Measurements from ENCODE around the gene ATP8A1. TPM values are rescaled to one million over a fixed set of nuclear protein-coding genes. Genes with fewer than 3 reads are reported as not detected.

Gene ATP8A1
- total and polyA plus RNA-seq, 4 donors: 0.38 to 13.2 (median 6.7) TPM

DNA sequence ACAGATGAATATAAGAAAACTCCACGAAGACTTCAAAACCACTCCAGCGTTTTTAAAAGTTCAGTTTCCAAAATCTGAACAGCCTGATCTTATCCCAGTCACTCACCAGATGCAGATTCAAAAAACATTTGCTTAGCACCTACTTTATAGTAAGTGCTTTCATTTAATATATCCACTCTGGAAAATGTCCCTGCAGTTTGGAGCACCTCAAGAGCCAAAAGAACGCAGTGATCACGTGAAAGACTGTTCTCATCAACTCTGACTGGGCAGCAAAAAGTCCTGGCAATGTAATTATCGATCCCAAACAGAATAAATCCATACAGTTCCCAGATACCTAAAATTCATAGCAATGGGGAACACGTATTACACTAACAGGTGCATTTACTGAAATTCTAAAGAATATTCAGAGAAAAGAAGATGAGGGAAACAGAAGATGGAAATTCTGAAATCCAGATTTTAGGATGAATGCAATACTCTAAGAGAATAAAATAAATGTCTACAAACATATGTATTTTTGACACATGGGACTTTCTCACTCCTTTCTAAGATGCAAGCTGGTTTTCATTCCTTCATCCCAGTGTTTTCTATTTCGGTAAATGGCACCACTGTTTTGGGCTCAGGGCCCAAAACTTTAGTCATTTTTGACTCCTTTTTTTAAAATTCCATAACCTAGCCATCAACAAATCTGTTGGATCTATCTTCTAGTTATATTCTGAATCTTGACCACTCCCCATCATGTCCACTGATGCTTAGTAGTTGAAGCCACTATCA lies 13.9 kb downstream of the ATP8A1 start:
- Histone ChIP-seq H3K4me3 (ENCODE audit: low read length in 2 of 2) (no peak overlapping the region), H3K9me3 (ENCODE audit: control insufficient read depth, low read length) (no peaks in the 10 kb centered on the region), H3K27ac (ENCODE audit: low read depth in 1 of 2, low read length in 2 of 2) (no peak overlapping the region), H3K4me1 (ENCODE audit: control insufficient read depth in 1 of 2, insufficient read depth in 2 of 2, low read length in 2 of 2) (no peaks in the 10 kb centered on the region), H3K36me3 (ENCODE audit: control insufficient read depth in 1 of 2, insufficient read depth in 2 of 2, low read length in 1 of 2) (no peaks in the 10 kb centered on the region), H3K27me3 (ENCODE audit: control insufficient read depth in 1 of 2, insufficient read depth in 2 of 2, low read length in 1 of 2) (no peaks in the 10 kb centered on the region)
- ATAC-seq (ENCODE audit: low FRiP score): no peak
- WGBS, 2 donors: 87 to 88% methylated on average over 7 of the region's 7 CpGs
- DNase-seq: no peak
- intact Hi-C loops (cut with DNase I): no loop called here

- DNase-seq: no peak
- H3K27me3 ChIP-seq (ENCODE audit: control insufficient read depth in 1 of 2, insufficient read depth in 2 of 2, low read length in 1 of 2): no peaks in the 10 kb centered on the region
- WGBS, 2 donors: 88 to 93% methylated on average over 7 of the region's 7 CpGs
- intact Hi-C loops (cut with DNase I): no loop called here
- no peaks in the 10 kb centered on the region for H3K36me3 ChIP-seq (ENCODE audit: control insufficient read depth in 1 of 2, insufficient read depth in 2 of 2, low read length in 1 of 2)
- ATAC-seq (ENCODE audit: low FRiP score): no peak
- no peaks in the 10 kb centered on the region for H3K4me1 ChIP-seq (ENCODE audit: control insufficient read depth in 1 of 2, insufficient read depth in 2 of 2, low read length in 2 of 2)
- H3K9me3 ChIP-seq (ENCODE audit: control insufficient read depth, low read length): no peaks in the 10 kb centered on the region
- no peak overlapping the region for H3K4me3 ChIP-seq (ENCODE audit: low read length in 2 of 2)
- no peak overlapping the region for H3K27ac ChIP-seq (ENCODE audit: low read depth in 1 of 2, low read length in 2 of 2)
Measured at GRCh38 chr4:42642101-42642797, 14.7 kb downstream of the ATP8A1 start.

DNA sequence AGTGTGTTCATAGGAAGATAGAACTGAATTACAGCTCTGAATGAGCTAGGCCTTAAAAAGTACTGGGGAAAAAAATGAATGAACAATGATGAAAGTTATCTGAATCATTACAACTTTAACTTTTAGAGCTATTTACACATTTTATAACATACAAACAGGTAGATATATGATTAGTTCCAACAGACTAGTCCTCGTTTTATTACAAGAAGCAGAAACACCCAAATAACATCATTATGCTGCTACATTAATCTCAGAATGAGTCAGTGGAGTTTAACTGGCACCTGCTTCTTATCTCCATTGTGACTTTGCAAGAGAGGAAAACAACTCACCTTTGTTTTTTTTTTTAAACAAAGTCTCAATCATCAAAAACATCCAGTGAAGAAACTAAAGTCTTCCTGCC lies 15.2 kb downstream of the ATP8A1 start:
- no peak for DNase-seq
- no peaks in the 10 kb centered on the region for H3K9me3 ChIP-seq (ENCODE audit: control insufficient read depth, low read length)
- H3K4me1 ChIP-seq (ENCODE audit: control insufficient read depth in 1 of 2, insufficient read depth in 2 of 2, low read length in 2 of 2): no peaks in the 10 kb centered on the region
- 91 to 97% methylated on average over 1 of the region's 1 CpG for WGBS, 2 donors
- no peak overlapping the region for H3K27ac ChIP-seq (ENCODE audit: low read depth in 1 of 2, low read length in 2 of 2)
- intact Hi-C loops (cut with DNase I): no loop called here
- H3K4me3 ChIP-seq (ENCODE audit: low read length in 2 of 2): no peak overlapping the region
- H3K36me3 ChIP-seq (ENCODE audit: control insufficient read depth in 1 of 2, insufficient read depth in 2 of 2, low read length in 1 of 2): no peaks in the 10 kb centered on the region
- no peak for ATAC-seq (ENCODE audit: low FRiP score)
- no peaks in the 10 kb centered on the region for H3K27me3 ChIP-seq (ENCODE audit: control insufficient read depth in 1 of 2, insufficient read depth in 2 of 2, low read length in 1 of 2)

GRCh38 chr4:42641161-42641560 lies 15.7 kb downstream of the ATP8A1 start:
- Histone ChIP-seq H3K36me3 (ENCODE audit: control insufficient read depth in 1 of 2, insufficient read depth in 2 of 2, low read length in 1 of 2) (no peaks in the 10 kb centered on the region), H3K27me3 (ENCODE audit: control insufficient read depth in 1 of 2, insufficient read depth in 2 of 2, low read length in 1 of 2) (no peaks in the 10 kb centered on the region), H3K4me1 (ENCODE audit: control insufficient read depth in 1 of 2, insufficient read depth in 2 of 2, low read length in 2 of 2) (no peaks in the 10 kb centered on the region), H3K9me3 (ENCODE audit: control insufficient read depth, low read length) (no peaks in the 10 kb centered on the region), H3K27ac (ENCODE audit: low read depth in 1 of 2, low read length in 2 of 2) (no peak overlapping the region), H3K4me3 (ENCODE audit: low read length in 2 of 2) (no peak overlapping the region)
- DNase-seq (no peak), ATAC-seq (ENCODE audit: low FRiP score) (no peak)
- intact Hi-C loops (cut with DNase I): no loop called here

DNA sequence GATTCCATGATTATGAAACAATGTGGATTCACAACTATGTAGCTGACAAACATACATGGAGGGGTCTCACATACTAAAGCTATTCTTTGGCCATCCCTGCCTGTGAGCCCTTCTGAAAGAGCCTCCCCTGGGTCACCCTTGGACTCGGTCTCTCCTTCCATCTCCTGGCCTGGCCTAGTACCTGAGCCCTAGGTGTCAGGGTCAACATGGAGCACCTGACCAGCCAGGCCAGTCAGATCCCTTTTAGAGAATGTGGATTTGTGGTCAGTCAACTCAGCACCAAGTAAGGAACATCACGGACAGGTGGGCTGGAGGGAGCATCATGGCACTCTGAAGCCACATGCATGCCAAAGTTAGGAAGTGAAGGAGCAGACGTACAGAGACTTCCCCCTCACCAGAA lies 16.3 kb downstream of the ATP8A1 start:
- Histone ChIP-seq H3K27me3 (ENCODE audit: control insufficient read depth in 1 of 2, insufficient read depth in 2 of 2, low read length in 1 of 2) (no peaks in the 10 kb centered on the region), H3K4me1 (ENCODE audit: control insufficient read depth in 1 of 2, insufficient read depth in 2 of 2, low read length in 2 of 2) (no peaks in the 10 kb centered on the region), H3K4me3 (ENCODE audit: low read length in 2 of 2) (no peak overlapping the region), H3K27ac (ENCODE audit: low read depth in 1 of 2, low read length in 2 of 2) (no peak overlapping the region), H3K9me3 (ENCODE audit: control insufficient read depth, low read length) (no peaks in the 10 kb centered on the region), H3K36me3 (ENCODE audit: control insufficient read depth in 1 of 2, insufficient read depth in 2 of 2, low read length in 1 of 2) (no peaks in the 10 kb centered on the region)
- WGBS, 2 donors: 67 to 95% methylated on average over 3 of the region's 3 CpGs
- intact Hi-C loops (cut with DNase I): no loop called here
- DNase-seq: no peak
- ATAC-seq (ENCODE audit: low FRiP score): no peak

- ATAC-seq (ENCODE audit: low FRiP score): no peak
- intact Hi-C loops (cut with DNase I): no loop called here
Measured at GRCh38 chr4:42638993-42639392, 17.9 kb downstream of the ATP8A1 start.

DNA sequence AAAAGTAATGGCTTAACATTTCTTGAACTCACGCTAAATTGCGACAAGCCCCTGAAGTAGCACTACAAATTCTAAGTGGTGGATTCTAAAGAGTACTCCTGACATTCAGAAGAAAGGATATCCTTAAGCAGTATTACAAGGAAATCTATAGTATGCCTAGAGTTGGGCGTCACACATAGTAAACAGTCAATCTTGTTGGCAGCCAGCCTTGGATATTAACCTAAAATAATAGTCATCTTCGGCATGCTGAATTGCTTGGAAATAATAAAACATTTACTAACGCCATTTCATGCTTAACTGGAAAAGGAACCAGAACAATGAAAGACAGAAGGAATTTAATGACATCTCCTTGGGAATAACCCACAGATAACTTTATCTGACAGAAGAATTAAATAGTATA lies 18.6 kb downstream of the ATP8A1 start:
- Histone ChIP-seq H3K27ac (ENCODE audit: low read depth in 1 of 2, low read length in 2 of 2) (no peak overlapping the region), H3K4me1 (ENCODE audit: control insufficient read depth in 1 of 2, insufficient read depth in 2 of 2, low read length in 2 of 2) (no peaks in the 10 kb centered on the region), H3K9me3 (ENCODE audit: control insufficient read depth, low read length) (no peaks in the 10 kb centered on the region), H3K4me3 (ENCODE audit: low read length in 2 of 2) (no peak overlapping the region), H3K27me3 (ENCODE audit: control insufficient read depth in 1 of 2, insufficient read depth in 2 of 2, low read length in 1 of 2) (no peaks in the 10 kb centered on the region), H3K36me3 (ENCODE audit: control insufficient read depth in 1 of 2, insufficient read depth in 2 of 2, low read length in 1 of 2) (no peaks in the 10 kb centered on the region)
- ATAC-seq (ENCODE audit: low FRiP score) (no peak), DNase-seq (no peak)
- 54 to 63% methylated on average over 5 of the region's 5 CpGs for WGBS, 2 donors
- intact Hi-C loops (cut with DNase I): no loop called here

More at GRCh38 chr4:42638993-42639392, 17.9 kb downstream of the ATP8A1 start:
- H3K4me3 ChIP-seq (ENCODE audit: low read length in 2 of 2): no peak overlapping the region
- H3K9me3 ChIP-seq (ENCODE audit: control insufficient read depth, low read length): no peaks in the 10 kb centered on the region
- 72 to 74% methylated on average over 3 of the region's 3 CpGs for WGBS, 2 donors
- H3K27me3 ChIP-seq (ENCODE audit: control insufficient read depth in 1 of 2, insufficient read depth in 2 of 2, low read length in 1 of 2): no peaks in the 10 kb centered on the region
- H3K36me3 ChIP-seq (ENCODE audit: control insufficient read depth in 1 of 2, insufficient read depth in 2 of 2, low read length in 1 of 2): no peaks in the 10 kb centered on the region
- no peak for DNase-seq
- no peak overlapping the region for H3K27ac ChIP-seq (ENCODE audit: low read depth in 1 of 2, low read length in 2 of 2)
- H3K4me1 ChIP-seq (ENCODE audit: control insufficient read depth in 1 of 2, insufficient read depth in 2 of 2, low read length in 2 of 2): no peaks in the 10 kb centered on the region

GRCh38 chr4:42637867-42638266 lies 19.0 kb downstream of the ATP8A1 start:
- H3K27me3 ChIP-seq (ENCODE audit: control insufficient read depth in 1 of 2, insufficient read depth in 2 of 2, low read length in 1 of 2): no peaks in the 10 kb centered on the region
- no peak overlapping the region for H3K27ac ChIP-seq (ENCODE audit: low read depth in 1 of 2, low read length in 2 of 2)
- DNase-seq: no peak
- no peak for ATAC-seq (ENCODE audit: low FRiP score)
- no peaks in the 10 kb centered on the region for H3K4me1 ChIP-seq (ENCODE audit: control insufficient read depth in 1 of 2, insufficient read depth in 2 of 2, low read length in 2 of 2)
- H3K9me3 ChIP-seq (ENCODE audit: control insufficient read depth, low read length): no peaks in the 10 kb centered on the region
- no peaks in the 10 kb centered on the region for H3K36me3 ChIP-seq (ENCODE audit: control insufficient read depth in 1 of 2, insufficient read depth in 2 of 2, low read length in 1 of 2)
- intact Hi-C loops (cut with DNase I): no loop called here
- H3K4me3 ChIP-seq (ENCODE audit: low read length in 2 of 2): no peak overlapping the region

- DNase-seq (no peak), ATAC-seq (ENCODE audit: low FRiP score) (no peak)
- Histone ChIP-seq H3K27ac (ENCODE audit: low read depth in 1 of 2, low read length in 2 of 2) (no peak overlapping the region), H3K4me1 (ENCODE audit: control insufficient read depth in 1 of 2, insufficient read depth in 2 of 2, low read length in 2 of 2) (no peaks in the 10 kb centered on the region), H3K4me3 (ENCODE audit: low read length in 2 of 2) (no peak overlapping the region), H3K27me3 (ENCODE audit: control insufficient read depth in 1 of 2, insufficient read depth in 2 of 2, low read length in 1 of 2) (no peaks in the 10 kb centered on the region), H3K36me3 (ENCODE audit: control insufficient read depth in 1 of 2, insufficient read depth in 2 of 2, low read length in 1 of 2) (no peaks in the 10 kb centered on the region), H3K9me3 (ENCODE audit: control insufficient read depth, low read length) (no peaks in the 10 kb centered on the region)
- intact Hi-C loops (cut with DNase I): no loop called here
- WGBS, 2 donors: 90 to 94% methylated on average over 3 of the region's 3 CpGs
Measured at GRCh38 chr4:42637104-42637503, 19.8 kb downstream of the ATP8A1 start.
